Measurements from ENCODE around the gene PIK3C2G. TPM values are rescaled to one million over a fixed set of nuclear protein-coding genes. Genes with fewer than 3 reads are reported as not detected.

Gene PIK3C2G
- total RNA-seq, 1 experiment from 2014 or later: not detected

GRCh38 chr12:18419311-18419710, 158.0 kb downstream of the PIK3C2G start:
- no peak for DNase-seq (ENCODE audit: low read depth)

- no peak for DNase-seq (ENCODE audit: low read depth)
Observed at GRCh38 chr12:18421867-18422266, 160.5 kb downstream of the PIK3C2G start.

GRCh38 chr12:18422871-18423270, 161.6 kb downstream of the PIK3C2G start:
- DNase-seq (ENCODE audit: low read depth): no peak

DNA sequence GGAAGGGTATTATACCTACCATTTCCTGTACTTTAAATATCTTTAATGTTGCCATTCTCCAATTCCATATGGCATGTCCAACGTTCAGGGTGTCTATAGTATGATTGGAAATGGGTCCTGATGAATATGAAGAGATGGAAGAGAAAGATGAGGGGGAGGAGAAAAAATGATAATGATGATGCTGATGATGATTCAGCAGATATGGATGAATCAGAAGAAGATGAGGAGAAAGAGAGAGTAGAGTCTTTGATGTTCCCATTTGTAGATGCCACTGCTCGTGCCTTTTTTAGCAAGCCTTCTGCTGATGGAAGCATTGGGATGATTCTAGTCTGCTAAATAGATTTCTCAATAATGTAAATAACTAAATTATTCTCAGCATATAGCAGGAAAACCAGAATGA, 163.5 kb downstream of the PIK3C2G start:
- no peak for DNase-seq (ENCODE audit: low read depth)

DNA sequence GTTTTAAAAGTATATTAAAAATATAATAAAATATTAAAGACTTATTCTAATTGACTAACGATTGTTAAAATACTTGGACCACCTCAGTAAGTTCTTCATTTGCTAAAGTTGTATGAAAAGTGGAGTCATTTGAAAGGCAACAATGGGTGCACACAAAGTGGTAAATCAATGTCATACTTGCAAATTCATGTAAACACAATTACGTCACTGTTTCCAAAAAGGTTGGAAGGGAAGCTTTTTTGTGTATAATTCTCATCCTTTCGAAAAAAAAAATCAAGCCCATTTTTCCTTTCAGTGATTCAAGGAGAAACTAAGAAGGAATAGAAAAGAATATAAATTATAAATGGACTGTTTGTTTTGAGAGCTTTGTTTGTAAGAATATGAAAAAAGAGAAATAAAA, 166.2 kb downstream of the PIK3C2G start:
- DNase-seq (ENCODE audit: low read depth): no peak

DNA sequence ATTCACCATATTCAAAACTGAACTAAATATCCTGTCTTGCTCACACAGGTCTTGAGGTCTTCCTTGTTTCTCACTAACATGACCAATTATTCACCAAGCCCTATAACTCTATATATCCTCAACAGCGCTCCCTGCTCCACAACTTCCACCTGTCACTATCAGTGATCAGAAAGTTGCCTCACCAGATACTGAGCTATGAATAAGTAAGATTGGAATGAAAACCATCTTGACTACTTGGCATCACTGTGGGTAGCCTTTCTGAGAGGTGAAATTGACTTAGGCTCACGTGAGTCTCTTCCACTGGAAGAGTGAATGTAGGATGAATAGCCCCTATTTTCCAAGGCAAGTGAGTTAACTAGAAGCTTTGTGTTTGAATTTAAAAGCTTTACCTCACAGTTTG, 167.1 kb downstream of the PIK3C2G start:
- DNase-seq (ENCODE audit: low read depth): no peak

DNA sequence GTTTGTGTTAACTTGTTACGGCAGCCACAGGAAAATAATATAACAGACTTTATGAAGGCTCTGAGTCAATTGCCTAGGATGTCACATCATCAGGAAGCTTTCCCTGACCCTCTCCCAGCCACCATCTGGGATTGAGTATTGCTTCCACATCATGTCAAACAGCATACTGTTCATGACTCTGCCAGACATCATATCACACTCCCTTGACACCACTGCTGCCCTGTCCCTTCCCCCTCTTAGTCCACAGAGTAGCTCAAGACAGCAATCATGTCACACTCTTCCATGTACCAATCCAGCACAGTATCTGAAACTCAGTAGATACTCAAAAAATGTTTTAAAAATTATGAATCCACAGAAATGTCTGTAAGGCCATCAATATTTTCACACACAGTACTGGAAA, 168.0 kb downstream of the PIK3C2G start:
- no peak for DNase-seq (ENCODE audit: low read depth)

GRCh38 chr12:18430425-18431048, 169.2 kb downstream of the PIK3C2G start:
- DNase-seq (ENCODE audit: low read depth): no peak

- DNase-seq (ENCODE audit: low read depth): no peak
Observed at GRCh38 chr12:18431771-18432170, 170.5 kb downstream of the PIK3C2G start.

DNA sequence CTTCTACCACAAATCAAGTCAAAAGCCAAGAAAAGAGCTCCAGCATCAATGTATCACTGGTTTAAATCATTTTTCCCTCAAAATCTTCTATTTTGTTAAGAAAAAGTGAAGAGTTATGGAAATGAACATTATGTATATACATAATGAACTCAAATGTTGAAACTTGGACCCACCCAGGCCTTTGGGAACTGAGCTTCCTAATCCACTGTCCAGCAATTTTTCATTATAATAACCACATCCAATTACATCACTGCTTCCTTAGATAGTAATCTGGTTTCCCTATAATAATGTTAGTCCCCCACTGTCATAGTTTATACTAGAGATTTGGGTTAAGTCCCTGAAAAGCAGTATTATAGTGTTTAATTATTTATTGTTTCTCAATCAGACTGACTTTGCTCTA, 170.9 kb downstream of the PIK3C2G start:
- no peak for DNase-seq (ENCODE audit: low read depth)

DNA sequence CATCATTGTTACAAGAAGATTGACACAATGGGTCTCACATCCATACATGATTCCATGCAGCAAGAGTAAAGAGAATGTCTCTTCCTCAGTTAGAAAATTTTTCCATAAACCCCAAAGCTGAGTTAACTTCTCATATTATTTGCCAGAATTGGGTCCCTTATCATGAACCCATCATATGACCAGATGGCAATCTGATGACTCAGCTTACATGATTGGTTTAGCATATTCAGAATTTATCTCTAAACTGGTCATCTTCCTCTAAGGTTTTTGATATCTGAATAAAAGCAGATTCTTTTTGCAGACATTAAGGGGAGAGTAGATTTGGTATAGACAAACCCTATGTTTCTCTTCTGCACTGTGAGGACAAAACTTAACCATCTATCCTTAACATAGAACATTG, 174.9 kb downstream of the PIK3C2G start:
- DNase-seq (ENCODE audit: low read depth): no peak

DNA sequence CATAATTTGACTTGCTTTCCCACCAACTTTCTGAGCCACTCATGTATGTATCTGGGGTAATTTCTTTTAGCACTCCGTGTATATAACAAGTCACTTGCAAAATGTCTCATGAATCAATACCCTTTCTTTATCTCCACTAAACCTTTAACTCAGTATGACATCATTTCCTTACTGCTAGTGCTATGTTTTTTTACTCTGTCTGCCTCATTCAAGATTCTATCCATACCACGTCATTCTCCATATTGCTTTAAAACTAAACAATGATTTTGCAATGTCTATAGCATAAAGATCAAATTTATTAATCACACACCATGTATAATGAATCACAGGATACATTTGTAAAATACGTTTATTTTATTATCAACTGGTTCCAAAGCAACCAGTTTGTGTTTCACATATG, 178.2 kb downstream of the PIK3C2G start:
- DNase-seq (ENCODE audit: low read depth): no peak

DNA sequence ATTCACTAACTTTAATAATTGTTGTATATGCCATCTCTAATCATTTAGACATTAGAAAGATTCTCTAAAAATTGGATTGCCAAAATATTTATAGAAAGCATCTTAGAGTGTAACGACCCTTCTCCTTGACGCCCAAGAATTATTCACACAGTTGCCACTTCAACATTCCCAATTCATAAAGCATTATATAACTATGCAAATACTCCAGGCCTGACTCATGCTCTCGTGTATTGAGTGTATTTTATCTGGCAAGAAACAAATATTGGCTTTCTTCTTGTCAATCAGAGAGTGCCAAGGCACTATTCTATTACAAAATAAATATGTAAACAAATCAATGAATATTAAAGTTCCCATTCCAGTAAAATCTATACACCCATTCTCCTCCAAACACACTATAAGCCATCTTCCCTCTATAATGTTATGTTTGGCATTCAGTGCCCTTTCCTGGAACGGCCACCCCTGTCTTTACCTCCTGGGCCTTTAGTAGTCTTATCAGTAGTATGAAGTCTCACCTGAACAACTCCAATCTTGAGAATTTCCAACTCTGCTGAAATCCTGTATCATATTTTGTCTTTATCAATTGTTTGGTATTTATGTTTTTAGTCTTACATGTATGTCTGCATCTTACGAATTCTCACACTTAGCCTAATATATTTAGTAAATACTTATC, 182.6 kb downstream of the PIK3C2G start:
- DNase-seq (ENCODE audit: low read depth): no peak

- no peak for DNase-seq (ENCODE audit: low read depth)
Observed at GRCh38 chr12:18446061-18446644, 184.8 kb downstream of the PIK3C2G start.

DNA sequence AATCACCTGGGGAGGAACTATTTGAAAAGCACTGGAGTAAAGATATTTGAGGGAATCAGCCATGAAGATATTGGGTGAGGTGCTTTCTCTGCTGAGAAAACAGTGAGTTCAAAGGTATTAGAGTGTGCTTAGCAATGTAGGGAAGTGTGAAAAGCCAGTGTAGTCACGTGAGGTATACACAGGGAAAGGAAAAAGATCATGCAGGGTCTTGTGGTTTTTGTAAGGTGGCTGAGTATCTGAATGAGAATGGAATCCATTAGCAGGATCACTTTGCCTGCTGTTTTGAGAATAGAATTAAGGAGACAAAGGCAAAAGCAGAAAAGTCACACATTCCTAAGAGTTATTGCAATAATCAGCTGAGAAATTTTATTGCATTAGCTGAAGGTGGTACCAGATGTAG, 193.0 kb downstream of the PIK3C2G start:
- DNase-seq (ENCODE audit: low read depth): no peak

GRCh38 chr12:18456344-18456743, 195.0 kb downstream of the PIK3C2G start:
- no peak for DNase-seq (ENCODE audit: low read depth)

- no peak for DNase-seq (ENCODE audit: low read depth)
Observed at GRCh38 chr12:18457362-18457761, 196.0 kb downstream of the PIK3C2G start.

GRCh38 chr12:18461758-18462157, 200.4 kb downstream of the PIK3C2G start:
- no peak for DNase-seq (ENCODE audit: low read depth)

GRCh38 chr12:18462442-18462841, 201.1 kb downstream of the PIK3C2G start:
- no peak for DNase-seq (ENCODE audit: low read depth)

GRCh38 chr12:18467620-18468245, 206.4 kb downstream of the PIK3C2G start:
- no peak for DNase-seq (ENCODE audit: low read depth)

DNA sequence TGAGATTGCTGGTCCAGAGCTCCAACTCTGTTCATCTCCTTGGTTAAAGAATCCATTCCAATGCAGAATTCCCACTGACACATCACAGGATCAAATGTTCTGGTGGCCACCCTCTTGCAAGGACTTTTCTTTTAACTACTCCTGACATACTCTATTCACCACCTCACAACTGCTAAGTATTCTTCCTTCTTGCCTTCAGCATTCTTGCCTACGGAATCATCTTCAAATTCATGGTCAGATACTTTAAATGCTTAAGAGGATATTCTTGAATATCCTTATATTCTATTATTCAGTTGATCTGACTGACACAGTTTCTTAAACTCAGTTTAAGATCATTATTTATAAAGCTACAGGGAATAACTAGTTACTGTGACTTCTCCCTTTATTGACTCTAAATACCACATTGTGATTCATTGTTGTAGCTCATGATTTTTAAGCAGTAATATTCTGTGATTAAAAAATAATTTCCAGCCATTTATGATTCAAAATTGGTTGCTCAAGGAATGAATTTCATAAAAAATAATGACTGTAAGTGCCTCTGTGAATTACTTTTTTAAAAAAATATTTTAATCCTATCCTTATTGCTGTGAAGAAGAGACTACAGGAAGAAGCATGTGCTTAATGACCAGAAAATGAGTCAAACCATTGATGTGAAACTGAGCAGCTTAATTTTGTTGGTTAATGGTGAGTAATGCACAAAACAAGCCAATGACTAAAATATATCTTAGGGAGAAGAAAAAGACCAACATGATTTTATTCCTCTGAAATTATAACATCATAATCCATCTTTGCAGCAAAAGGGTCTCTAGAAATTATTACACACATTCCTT, 207.1 kb downstream of the PIK3C2G start:
- no peak for DNase-seq (ENCODE audit: low read depth)

- no peak for DNase-seq (ENCODE audit: low read depth)
Observed at GRCh38 chr12:18470251-18470650, 208.9 kb downstream of the PIK3C2G start.
